GM12801 (cell line): ENCODE measurements around the gene WDR19.

Experiments used
- TF ChIP-seq, protein P1 (sequence below): IDR thresholded peaks from one replicate; pipeline ENCODE4 v1.5.1; 2011; ENCODE audit warnings: control low read depth; ENCODE audit not compliant: insufficient read length; ENCODE audit errors: extremely low read depth

The WDR19 gene

GRCh38 chr4:39285853-39286252, 103.5 kb downstream of the WDR19 start:
- TF ChIP-seq, protein P1, sequence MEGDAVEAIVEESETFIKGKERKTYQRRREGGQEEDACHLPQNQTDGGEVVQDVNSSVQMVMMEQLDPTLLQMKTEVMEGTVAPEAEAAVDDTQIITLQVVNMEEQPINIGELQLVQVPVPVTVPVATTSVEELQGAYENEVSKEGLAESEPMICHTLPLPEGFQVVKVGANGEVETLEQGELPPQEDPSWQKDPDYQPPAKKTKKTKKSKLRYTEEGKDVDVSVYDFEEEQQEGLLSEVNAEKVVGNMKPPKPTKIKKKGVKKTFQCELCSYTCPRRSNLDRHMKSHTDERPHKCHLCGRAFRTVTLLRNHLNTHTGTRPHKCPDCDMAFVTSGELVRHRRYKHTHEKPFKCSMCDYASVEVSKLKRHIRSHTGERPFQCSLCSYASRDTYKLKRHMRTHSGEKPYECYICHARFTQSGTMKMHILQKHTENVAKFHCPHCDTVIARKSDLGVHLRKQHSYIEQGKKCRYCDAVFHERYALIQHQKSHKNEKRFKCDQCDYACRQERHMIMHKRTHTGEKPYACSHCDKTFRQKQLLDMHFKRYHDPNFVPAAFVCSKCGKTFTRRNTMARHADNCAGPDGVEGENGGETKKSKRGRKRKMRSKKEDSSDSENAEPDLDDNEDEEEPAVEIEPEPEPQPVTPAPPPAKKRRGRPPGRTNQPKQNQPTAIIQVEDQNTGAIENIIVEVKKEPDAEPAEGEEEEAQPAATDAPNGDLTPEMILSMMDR = no peak

GRCh38 chr4:39286263-39286662, 103.9 kb downstream of the WDR19 start:
- TF ChIP-seq, protein P1 = no peak

DNA sequence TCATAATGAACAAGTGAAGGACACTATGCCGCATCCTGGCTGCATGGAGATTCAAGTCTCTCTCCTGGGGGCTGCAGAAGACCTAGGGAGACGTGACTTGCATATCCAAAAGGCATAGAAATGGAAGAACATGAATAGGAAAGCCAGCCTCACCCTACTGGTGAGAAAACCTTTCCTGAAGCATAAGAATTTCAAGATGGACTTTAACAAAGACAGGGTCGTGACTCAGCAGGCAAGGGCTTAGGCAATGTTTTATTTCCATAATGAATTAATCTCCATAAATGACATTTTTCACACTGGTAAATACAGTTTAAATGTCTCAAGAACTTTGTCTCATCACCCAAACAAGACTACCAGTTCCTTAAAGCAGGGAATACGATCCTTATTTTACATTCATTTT, 104.9 kb downstream of the WDR19 start:
- TF ChIP-seq, protein P1 = no peak

GRCh38 chr4:39291686-39292085, 109.4 kb downstream of the WDR19 start:
- TF ChIP-seq, protein P1 = no peak

DNA sequence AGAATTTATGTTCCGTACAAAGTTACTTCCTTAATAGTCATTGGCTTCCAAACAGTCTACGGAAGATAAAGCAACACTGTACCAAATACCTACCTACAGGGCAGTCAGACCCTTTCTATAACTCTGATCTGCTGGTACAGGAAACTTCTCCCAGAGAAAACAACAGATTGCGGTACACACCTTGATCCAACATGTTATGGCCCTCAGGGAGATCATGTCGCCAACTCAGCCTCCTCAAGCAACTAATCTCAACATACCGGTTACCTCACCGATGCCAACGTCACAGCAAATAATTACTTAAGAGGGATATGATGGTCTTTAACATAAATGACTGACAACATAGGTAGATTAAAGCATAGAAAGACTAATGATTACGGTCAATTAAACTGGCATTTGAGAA, 113.5 kb downstream of the WDR19 start:
- TF ChIP-seq, protein P1 = no peak

DNA sequence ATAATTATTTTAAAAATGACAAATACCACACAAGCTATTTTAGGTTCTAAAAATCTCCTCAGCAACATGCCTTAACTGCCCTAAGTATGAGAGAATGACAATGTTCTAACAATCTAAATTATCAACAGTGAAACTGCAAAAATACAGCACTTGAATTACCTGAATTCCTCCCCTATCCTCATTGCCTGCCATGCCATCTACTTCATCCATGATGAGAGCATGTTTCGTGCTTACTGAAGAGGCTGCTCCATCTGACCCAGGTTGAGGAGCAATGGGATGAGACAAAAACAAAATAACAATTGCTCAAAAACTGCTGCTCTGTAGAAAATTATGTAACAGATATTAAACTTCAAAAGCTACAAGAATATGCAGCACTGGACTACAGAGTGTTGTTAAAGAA, 120.6 kb downstream of the WDR19 start:
- TF ChIP-seq, protein P1 = no peak

DNA sequence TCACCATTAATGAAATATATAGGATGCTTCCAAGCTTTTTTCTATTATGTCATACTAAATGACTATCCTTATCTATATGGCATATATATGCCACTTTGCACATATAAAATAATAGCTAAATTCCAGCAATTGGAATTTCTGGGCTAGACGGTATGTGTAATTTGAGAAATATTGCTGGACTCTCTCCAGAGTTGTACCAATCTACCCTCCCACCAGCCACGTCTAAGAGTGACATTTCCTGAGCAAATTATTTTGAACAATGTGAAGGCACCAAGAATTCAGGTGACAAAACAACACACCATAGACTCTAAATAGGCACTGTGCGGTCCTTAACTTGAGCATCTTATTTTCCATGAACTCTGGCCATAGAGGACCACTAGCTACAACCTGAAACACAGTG, 121.5 kb downstream of the WDR19 start:
- TF ChIP-seq, protein P1 = no peak

- TF ChIP-seq, protein P1 = no peak
These were observed 122.3 kb downstream of the WDR19 start for GRCh38 chr4:39304651-39305050.
